ENCODE measurements around the gene HEMGN.

- TF ChIP-seq GATA2 (IDR thresholded peaks at IDR 0.05; ENCODE audit: low read depth, low read length), result no peak
- TF ChIP-seq GATA3 (IDR thresholded peaks at IDR 0.05; ENCODE audit: low read depth, low read length), result no peak
Measured at GRCh38 chr9:97895211-97895610, 42.8 kb downstream of the HEMGN start.
